ENCODE data around the gene DSP.
A peak's percentile ranks its signal among the peaks of the same experiment; 100 is the strongest.

Gene DSP

DNA sequence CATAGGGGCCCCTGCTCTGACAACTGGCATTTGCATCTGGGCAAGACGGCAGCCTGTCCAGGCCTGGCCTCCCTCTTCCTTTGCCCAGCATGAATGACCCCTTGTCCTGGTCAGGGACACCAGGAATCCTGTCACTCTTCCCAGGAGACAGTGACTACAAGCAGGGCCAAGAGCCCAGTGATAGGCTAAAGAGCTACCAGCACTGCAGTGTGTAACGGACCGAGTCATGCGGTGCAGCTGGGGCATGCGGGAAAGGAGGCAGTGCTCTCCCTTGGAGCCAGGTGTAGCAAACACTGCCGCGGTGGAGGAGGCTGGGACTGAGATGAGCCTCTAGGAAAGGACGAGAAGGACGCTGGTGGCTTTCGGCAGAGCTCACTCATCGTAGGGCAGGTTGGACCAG, 38.7 kb upstream of the DSP start:
- TF ChIP-seq, protein P1, sequence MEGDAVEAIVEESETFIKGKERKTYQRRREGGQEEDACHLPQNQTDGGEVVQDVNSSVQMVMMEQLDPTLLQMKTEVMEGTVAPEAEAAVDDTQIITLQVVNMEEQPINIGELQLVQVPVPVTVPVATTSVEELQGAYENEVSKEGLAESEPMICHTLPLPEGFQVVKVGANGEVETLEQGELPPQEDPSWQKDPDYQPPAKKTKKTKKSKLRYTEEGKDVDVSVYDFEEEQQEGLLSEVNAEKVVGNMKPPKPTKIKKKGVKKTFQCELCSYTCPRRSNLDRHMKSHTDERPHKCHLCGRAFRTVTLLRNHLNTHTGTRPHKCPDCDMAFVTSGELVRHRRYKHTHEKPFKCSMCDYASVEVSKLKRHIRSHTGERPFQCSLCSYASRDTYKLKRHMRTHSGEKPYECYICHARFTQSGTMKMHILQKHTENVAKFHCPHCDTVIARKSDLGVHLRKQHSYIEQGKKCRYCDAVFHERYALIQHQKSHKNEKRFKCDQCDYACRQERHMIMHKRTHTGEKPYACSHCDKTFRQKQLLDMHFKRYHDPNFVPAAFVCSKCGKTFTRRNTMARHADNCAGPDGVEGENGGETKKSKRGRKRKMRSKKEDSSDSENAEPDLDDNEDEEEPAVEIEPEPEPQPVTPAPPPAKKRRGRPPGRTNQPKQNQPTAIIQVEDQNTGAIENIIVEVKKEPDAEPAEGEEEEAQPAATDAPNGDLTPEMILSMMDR (IDR thresholded peaks at IDR 0.05; ENCODE audit: insufficient read depth, low read length, missing control alignments) = no peak

GRCh38 chr6:7504041-7504440, 37.4 kb upstream of the DSP start:
- TF ChIP-seq, protein P1 (IDR thresholded peaks at IDR 0.05; ENCODE audit: insufficient read depth, low read length, missing control alignments) = no peak
- H3K4me3 ChIP-seq (ENCODE audit: low read depth, low read length) = no peak overlapping the region
- ChIA-PET CTCF (interaction anchor here (1.5 kb wide), 1 partner anchor 9 kb away, joined by 4 read pairs; no protein-coding TSS in a partner anchor), POLR2A (no interaction called here)
- DNase-seq (ENCODE audit: low read depth, low spot score) = no peak

More for the DNA sequence above, 38.7 kb upstream of the DSP start:
- ChIA-PET POLR2A (no interaction called here), CTCF (no interaction called here)
- no peak for DNase-seq (ENCODE audit: low read depth, low spot score)
- no peak overlapping the region for H3K4me3 ChIP-seq (ENCODE audit: low read depth, low read length)

DNA sequence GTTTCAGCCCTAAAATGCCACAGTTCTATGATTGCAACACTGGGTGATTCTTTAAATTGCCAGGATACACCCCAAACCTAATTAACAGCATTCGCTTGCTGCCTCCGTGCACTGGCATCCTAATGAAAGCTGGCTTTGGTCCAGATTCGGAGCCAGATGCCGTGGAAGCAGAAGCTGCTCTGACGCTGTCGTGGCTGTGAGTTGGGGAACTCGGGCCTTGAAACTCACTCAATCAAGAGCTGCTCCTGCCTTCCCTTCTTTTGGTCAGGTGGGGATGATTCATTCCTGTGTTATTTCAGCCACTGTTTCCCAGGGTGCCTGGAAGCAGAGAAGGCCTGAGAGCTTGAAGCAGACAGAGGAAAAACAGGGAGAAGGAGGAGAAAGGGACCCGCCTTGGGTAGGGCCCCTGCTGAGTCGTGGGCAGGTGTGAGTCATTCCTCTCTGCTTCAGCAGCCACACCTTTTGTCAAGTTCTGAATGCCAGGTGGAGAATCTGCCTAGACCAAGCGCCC, 36.2 kb upstream of the DSP start:
- ChIA-PET POLR2A (interaction anchor here (0.9 to 1.0 kb wide), 2 partner anchors 17 to 36 kb away, joined by 3 to 4 read pairs; partner anchors contain the start of gene DSP), CTCF (interaction anchor here (0.9 to 1.5 kb wide), 3 partner anchors 10 to 80 kb away, joined by 3 to 5 read pairs (median 4); no protein-coding TSS in a partner anchor)
- H3K4me3 ChIP-seq (ENCODE audit: low read depth, low read length) = no peak overlapping the region
- TF ChIP-seq, protein P1 (IDR thresholded peaks at IDR 0.05; ENCODE audit: insufficient read depth, low read length, missing control alignments) = no peak
- peak; percentile 49 for DNase-seq (ENCODE audit: low read depth, low spot score)

GRCh38 chr6:7507600-7507999, 33.9 kb upstream of the DSP start:
- ChIA-PET POLR2A (no interaction called here), CTCF (no interaction called here)
- no peak for DNase-seq (ENCODE audit: low read depth, low spot score)
- TF ChIP-seq, protein P1 (IDR thresholded peaks at IDR 0.05; ENCODE audit: insufficient read depth, low read length, missing control alignments) = no peak
- H3K4me3 ChIP-seq (ENCODE audit: low read depth, low read length) = no peak overlapping the region

DNA sequence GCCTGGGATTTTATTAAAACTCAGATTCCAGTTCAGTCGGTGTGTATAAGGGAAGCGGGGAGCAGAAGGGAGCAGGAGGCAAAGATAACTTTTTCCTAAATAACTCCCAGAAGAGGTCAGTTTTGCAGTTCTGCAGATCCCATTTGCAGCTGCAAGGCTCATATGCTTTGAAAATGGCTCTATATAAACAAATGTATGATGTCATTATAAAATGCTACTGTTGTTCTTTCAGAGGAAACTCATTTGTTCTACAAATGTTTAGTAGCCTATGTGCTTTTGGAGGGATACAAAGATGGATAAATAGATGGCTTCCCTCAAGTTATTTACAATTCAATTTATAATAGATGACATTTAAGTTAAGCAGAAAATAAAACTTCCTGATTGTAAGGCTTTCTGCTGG, 29.2 kb upstream of the DSP start:
- CTCF ChIA-PET = no interaction called here
- POLR2A ChIA-PET = no interaction called here
- DNase-seq (ENCODE audit: low read depth, low spot score) = no peak
- H3K4me3 ChIP-seq (ENCODE audit: low read depth, low read length) = no peak overlapping the region
- TF ChIP-seq, protein P1 (IDR thresholded peaks at IDR 0.05; ENCODE audit: insufficient read depth, low read length, missing control alignments) = no peak

DNA sequence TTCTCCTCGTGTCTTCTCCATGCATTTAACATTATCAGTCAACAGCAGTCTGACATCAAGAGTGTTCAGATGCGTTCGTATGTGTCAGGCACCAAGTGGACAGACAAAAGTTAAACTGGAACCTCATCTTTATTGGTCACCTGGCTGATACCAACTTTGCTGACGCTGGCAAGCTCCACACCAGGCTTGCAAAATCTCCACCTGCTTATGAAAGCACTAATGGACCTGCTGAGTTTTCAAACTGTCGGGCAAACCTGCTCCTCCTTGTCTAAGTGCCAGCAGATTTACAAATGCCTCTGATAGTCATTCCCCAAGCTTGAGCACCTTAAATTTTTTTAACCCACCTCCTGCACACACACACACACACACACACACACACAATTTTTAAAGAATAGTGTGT, 27.9 kb upstream of the DSP start:
- H3K4me3 ChIP-seq (ENCODE audit: low read depth, low read length) = no peak overlapping the region
- DNase-seq (ENCODE audit: low read depth, low spot score) = no peak
- TF ChIP-seq, protein P1 (IDR thresholded peaks at IDR 0.05; ENCODE audit: insufficient read depth, low read length, missing control alignments) = no peak
- ChIA-PET CTCF (no interaction called here), POLR2A (no interaction called here)

Measured in AG04449 (cell line).